ENCODE measurements around the gene SLC10A7. TPM values are rescaled to one million over a fixed set of nuclear protein-coding genes. Genes with fewer than 3 reads are reported as not detected.

The SLC10A7 gene
- total and polyA plus RNA-seq, 2 of the 8 experiments (the other 6 are each of a cell fraction or from before 2014, with no cell fraction given): 2.5 to 2.9 TPM

DNA sequence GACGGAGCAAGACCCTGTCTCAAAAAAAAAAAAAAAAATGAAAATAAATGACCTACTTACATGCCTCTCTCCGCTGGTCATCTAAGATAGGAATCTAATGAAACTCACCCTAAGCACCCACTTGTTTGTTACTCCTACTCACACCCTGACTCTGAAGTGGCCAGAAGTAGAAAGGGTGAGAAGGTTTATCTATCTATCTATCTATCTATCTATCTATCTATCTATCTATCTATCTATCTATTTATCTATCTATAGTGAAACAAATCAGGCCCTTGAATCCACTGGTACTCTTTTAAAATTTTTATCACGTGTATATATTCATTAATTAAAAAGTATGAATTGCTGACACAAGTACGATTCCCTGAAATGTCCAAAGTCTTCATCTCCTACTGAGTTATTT, 75.2 kb downstream of the SLC10A7 start:
- Histone ChIP-seq H3K36me3 (ENCODE audit: control insufficient read depth in 2 of 4, insufficient read depth in 4 of 4, low read length in 3 of 4) (no peaks in the 10 kb centered on the region), H2AFZ (ENCODE audit: low read length) (no peak overlapping the region), H3K4me3 (ENCODE audit: extremely low read depth in 1 of 4, insufficient read depth in 2 of 4, low read depth in 3 of 4, low read length in 4 of 4) (no peak overlapping the region), H4K5ac (ENCODE audit: insufficient read length, low read depth, low read length) (no peak overlapping the region), H3K4me2 (ENCODE audit: insufficient read depth in 1 of 2, low read depth in 2 of 2, low read length in 2 of 2) (no peak overlapping the region), H3K79me1 (ENCODE audit: low read depth, low read length) (no peaks in the 10 kb centered on the region), H3K27ac (ENCODE audit: low read depth, low read length) (no peak overlapping the region), H4K8ac (ENCODE audit: extremely low read depth, insufficient read depth, low read length) (no peak overlapping the region), H2BK120ac (replicated peaks; ENCODE audit: low read depth, low read length) (no peak overlapping the region), H2BK12ac (ENCODE audit: low read depth, low read length) (no peak overlapping the region), H3K4me1 (replicated peaks in 1 of 4; ENCODE audit: control insufficient read depth in 3 of 4, insufficient read depth in 4 of 4, low read length in 3 of 4) (no peaks in the 10 kb centered on the region; a peak in 1 of 7 replicates), H3K27me3 (replicated peaks in 1 of 4; ENCODE audit: control insufficient read depth in 3 of 4, extremely low read depth in 1 of 4, insufficient read depth in 3 of 4, low read length in 3 of 4) (no peaks in the 10 kb centered on the region), H3K14ac (ENCODE audit: insufficient read length) (no peak overlapping the region), H2BK15ac (ENCODE audit: low read length) (no peak overlapping the region), H2BK5ac (ENCODE audit: low read depth, low read length) (no peak overlapping the region), H3K56ac (replicated peaks; ENCODE audit: insufficient read length, low read depth, low read length) (no peak overlapping the region), H3K79me2 (ENCODE audit: control insufficient read depth in 1 of 2, insufficient read depth in 2 of 2, low read length in 2 of 2) (no peaks in the 10 kb centered on the region; a peak in 1 of 4 replicates), H4K20me1 (replicated peaks in 1 of 2; ENCODE audit: control insufficient read depth in 1 of 2, insufficient read depth in 2 of 2, low read length in 2 of 2) (no peaks in the 10 kb centered on the region), H3K23me2 (ENCODE audit: low read depth, low read length) (no peaks in the 10 kb centered on the region), H3K4ac (replicated peaks; ENCODE audit: insufficient read length, low read depth, low read length) (no peak overlapping the region), H4K91ac (replicated peaks; ENCODE audit: insufficient read length, low read length) (no peak overlapping the region), H3K9ac (replicated peaks in 1 of 4; ENCODE audit: extremely low read depth in 1 of 4, low read depth in 3 of 4, low read length in 3 of 4) (no peak overlapping the region), H3K9me3 (ENCODE audit: insufficient read depth in 2 of 2, low read depth in 1 of 2, low read length in 1 of 2) (no peaks in the 10 kb centered on the region), H3K18ac (ENCODE audit: extremely low read depth, low read length) (no peak overlapping the region), H3K23ac (ENCODE audit: insufficient read length) (no peak overlapping the region), H2BK20ac (ENCODE audit: low read length) (no peak overlapping the region), H2AK5ac (ENCODE audit: low read depth, low read length) (no peak overlapping the region)
- no peak for DNase-seq (ENCODE audit: low read depth in 1 of 2, low spot score in 2 of 2)
- ChIA-PET POLR2A (ENCODE audit: partially characterized antibody) (no interaction called here), CTCF (ENCODE audit: partially characterized antibody) (no interaction called here)
- no peak for FAIRE-seq
- TF ChIP-seq ATF3 (IDR thresholded peaks at IDR 0.05; ENCODE audit: insufficient read depth, low read depth, low read length) (no peak), CHD2 (IDR thresholded peaks at IDR 0.05; ENCODE audit: low read length) (no peak), KDM1A (IDR thresholded peaks at IDR 0.05; ENCODE audit: borderline replicate concordance, low read length) (no peak), FOSL1 (IDR thresholded peaks at IDR 0.05; ENCODE audit: insufficient read depth, low read depth, low read length) (no peak), CEBPB (IDR thresholded peaks at IDR 0.05; ENCODE audit: low read depth, low read length) (no peak), JUN (IDR thresholded peaks at IDR 0.05; ENCODE audit: low read depth, low read length) (no peak), RNF2 (IDR thresholded peaks at IDR 0.05; ENCODE audit: borderline replicate concordance, low read depth, low read length, missing control alignments, poor library complexity, severe bottlenecking) (no peak), KDM4A (IDR thresholded peaks at IDR 0.05; ENCODE audit: low read depth, low read length, severe bottlenecking) (no peak), BCL11A (IDR thresholded peaks at IDR 0.05; ENCODE audit: low read depth in 2 of 2, low read length in 2 of 2) (no peak), SIN3A (conservative IDR thresholded peaks at IDR 0.05 in 1 of 2, IDR thresholded peaks at IDR 0.05 in 1 of 2; ENCODE audit: low read depth in 1 of 2, low read length in 2 of 2) (no peak), HDAC6 (IDR thresholded peaks at IDR 0.05; ENCODE audit: low read depth, low read length) (no peak), JUND (IDR thresholded peaks at IDR 0.05; ENCODE audit: low read length) (no peak), SP1 (IDR thresholded peaks at IDR 0.05; ENCODE audit: low read depth, low read length) (no peak)
- 90% methylated on average over 3 of the region's 4 CpGs; no CpG with 5 or more reads in 1 of the 2 experiments for WGBS, 2 experiments (ENCODE audit: extremely low coverage in 1 of 2, insufficient coverage in 1 of 2, insufficient read length in 1 of 2, insufficient replicate concordance in 2 of 2, low coverage in 1 of 2, low lambda C conversion rate in 2 of 2, missing lambda C conversion rate in 1 of 2)
